Stimulated activated CD8-positive, alpha-beta memory T cell treated with anti-CD3 and anti-CD28 coated beads, Interleukin-7, amount 100 ng/mL, for 4 hours (primary cell): ENCODE measurements around the gene TSHZ1.
"Not testable (repeated sequence)": the region's sequence is repeated elsewhere in the genome, so short reads cannot be mapped to it uniquely, and the experiment has no call there.

Experiments used
- DNase-seq, 2 donors: peaks; one replicate each; pipeline ENCODE4 v3.0.0-alpha.2; 2020; ENCODE audit warnings: low read depth in 2 of 2

Gene TSHZ1

DNA sequence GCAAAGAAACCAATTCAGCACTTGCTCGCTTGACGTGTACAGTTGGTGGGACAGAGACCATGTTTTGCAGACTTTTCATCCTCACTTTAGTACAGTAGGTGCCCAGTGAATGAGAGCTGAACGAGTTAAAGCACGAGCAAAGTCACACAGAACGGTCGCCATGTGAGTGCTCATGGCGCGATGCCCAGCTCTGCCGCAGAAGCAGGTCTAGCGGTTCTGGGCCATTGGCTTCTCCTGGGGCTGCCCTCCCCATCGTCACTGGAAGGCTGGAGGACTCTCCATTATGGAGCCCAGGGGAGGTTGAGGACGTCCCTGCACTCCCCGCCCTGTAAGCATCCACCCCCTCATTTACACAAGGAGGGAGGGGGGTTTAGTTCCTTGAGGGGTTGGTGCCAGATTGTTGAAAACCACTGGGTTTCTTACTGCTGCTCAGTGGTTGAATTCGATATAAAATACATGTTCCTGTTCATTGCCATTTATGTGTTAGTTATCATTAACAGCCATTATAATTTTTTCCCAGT lies 26.6 kb upstream of the TSHZ1 start:
- no peak for DNase-seq

DNA sequence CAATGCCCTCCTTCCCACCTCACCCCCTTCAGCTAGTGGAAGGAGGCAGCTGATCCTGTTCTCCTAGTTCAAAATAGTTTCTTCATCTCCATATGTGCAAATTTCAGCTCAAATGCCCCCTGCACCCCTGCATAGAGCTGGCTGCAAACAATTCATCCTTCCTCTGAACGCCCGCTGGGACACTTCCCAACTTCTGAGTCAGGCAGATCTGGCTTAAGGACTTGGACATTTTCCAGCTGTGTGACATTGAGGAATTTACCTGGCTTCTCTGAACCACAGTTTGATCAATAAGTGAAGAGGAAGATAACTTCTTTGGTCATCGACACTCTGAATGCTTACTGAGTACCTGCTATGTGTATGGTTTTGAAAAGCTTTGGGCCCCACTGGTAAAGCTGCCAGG lies 25.1 kb upstream of the TSHZ1 start:
- DNase-seq, result no peak

DNA sequence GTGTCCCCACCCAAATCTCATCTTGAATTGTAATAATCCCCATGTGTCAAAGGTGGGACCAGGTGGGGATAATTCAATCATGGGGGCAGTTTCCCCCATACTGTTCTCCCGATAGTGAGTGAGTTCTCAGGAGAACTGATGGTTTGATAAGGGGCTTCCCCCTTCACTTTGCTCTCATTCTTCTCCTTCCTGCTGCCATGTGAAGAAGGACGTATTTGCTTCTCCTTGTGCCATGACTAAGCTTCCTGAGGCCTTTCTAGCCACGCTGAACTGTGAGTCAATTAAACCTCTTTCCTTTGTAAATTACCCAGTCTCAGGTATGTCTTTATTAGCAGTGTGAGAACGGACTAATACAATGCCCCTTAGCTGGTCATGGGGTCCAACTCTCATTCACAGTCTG lies 22.9 kb upstream of the TSHZ1 start:
- not testable (repeated sequence) for DNase-seq

DNA sequence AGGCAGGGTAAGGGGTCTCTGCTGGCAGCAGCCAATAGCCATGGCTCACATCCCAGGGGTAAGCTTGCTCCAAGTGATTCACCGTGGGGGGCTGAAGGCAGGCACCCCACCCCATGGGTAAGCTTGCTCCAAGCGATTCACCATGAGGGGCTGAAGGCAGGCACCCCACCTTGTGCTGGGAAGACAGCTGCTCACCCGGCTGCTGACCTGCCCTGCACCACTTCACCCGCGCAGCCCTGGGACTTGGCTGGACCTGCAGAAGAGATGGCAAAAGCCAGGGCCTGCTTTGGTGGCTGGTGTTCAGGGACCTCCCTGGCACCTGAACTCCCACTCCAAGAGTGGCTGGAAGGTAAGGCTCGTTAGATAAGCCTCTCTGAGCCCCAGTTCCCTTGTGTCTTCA lies 20.9 kb upstream of the TSHZ1 start:
- no peak for DNase-seq

DNA sequence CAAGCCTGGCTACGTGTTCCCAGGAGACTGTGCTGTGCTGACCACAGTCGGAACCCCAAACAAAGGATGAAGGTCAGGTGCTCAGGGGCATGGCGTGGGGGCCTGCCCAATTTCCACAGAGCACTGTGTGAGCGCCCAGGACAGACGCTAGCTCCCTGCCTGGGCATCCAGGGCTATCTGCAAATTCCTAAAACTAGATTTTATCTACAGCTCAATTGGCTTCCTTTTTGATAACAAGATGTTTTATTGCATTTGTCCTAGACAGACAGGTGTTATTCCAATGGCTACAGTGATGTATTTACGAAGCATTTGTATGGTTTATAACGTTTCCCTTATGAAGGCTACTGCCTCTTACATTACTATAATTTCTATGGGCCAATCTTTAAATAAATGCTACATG lies 17.7 kb upstream of the TSHZ1 start:
- no peak for DNase-seq

DNA sequence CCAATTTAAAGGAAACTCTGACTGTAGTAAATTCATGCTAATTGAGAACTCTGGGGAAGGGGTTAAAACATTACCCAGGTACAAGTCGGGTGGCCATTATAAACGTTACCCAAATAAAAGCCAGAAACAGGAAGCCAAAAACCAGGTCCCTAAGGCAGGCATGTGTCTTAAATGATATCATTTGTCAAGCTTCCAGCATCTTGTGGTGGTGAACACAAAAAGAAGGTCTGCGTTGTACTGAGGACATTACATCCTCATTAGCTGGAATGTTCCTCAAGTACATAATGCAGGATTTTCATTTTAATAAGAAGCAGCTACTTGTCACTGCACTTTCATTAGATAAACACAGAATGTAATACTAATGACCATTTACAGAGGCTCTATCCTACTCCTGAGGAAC lies 12.6 kb upstream of the TSHZ1 start:
- DNase-seq, result no peak

DNA sequence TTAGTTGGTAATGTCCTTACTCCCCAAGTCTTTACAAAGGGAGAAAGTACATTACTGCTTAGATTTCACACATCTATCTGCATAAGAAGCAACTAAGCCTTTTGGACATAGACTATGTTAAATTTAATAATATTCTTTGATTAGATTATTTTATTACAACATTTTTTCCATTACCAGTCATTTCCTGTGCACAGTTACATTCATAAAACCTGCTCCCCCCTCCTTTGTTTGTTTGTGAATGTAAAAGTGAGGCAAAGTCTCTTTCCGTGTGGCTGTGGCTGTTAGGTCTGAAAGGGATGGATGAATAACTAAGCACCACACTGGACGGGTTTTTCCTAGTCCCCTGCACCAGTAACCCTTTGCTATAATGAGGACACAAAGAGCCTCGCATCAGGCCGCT lies 11.3 kb upstream of the TSHZ1 start:
- DNase-seq, result no peak

DNA sequence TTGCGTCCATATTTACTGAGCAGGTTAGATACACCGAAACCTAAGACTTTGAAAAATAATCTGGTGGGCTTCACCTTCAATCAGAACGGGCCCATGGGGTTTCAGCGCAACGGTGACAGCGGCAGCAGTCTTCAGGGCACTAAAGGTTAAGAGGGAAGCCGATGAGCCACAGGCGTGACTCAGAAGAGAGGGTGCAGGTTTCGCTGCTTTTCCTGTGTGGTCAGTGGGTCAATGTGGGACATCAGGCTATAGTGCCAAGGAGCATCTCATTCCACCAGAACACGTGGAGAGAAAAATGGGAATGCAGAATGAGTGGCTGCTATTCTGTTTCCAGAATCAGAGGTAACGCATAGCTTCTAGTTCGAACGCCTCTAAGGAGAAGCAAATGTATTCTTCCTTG lies 10.5 kb upstream of the TSHZ1 start:
- DNase-seq, result no peak

DNA sequence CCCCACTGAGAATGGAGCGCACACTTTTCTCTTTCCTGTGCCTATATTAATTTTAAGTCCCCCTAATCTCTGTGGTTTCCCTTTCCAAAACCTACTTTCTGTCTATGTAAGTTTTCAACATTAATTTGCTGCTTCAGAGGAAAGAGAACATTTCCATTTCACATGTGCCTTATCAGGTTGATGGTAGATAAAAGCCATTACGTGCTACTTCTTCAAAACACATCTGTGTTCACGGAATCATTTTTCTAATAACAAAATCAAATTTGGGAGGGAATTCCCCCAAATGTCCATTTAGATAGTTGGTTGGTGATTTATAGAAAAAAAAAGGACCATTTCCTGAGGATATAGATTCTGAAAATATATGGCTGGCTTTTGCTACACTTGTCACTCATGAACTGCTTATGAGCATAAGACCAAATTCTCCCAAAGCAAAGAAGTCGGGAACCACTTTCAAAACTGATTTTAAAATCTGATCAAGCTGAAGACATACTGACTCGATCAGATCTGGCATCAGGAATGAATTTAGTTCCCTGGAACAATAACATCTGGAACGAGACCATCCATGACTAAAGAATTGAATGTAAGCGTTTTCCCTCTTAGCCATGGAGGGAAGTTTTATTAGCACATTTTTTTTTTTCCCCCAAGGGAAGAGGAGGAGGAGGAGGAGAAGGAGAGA lies 9.9 kb upstream of the TSHZ1 start:
- no peak for DNase-seq

DNA sequence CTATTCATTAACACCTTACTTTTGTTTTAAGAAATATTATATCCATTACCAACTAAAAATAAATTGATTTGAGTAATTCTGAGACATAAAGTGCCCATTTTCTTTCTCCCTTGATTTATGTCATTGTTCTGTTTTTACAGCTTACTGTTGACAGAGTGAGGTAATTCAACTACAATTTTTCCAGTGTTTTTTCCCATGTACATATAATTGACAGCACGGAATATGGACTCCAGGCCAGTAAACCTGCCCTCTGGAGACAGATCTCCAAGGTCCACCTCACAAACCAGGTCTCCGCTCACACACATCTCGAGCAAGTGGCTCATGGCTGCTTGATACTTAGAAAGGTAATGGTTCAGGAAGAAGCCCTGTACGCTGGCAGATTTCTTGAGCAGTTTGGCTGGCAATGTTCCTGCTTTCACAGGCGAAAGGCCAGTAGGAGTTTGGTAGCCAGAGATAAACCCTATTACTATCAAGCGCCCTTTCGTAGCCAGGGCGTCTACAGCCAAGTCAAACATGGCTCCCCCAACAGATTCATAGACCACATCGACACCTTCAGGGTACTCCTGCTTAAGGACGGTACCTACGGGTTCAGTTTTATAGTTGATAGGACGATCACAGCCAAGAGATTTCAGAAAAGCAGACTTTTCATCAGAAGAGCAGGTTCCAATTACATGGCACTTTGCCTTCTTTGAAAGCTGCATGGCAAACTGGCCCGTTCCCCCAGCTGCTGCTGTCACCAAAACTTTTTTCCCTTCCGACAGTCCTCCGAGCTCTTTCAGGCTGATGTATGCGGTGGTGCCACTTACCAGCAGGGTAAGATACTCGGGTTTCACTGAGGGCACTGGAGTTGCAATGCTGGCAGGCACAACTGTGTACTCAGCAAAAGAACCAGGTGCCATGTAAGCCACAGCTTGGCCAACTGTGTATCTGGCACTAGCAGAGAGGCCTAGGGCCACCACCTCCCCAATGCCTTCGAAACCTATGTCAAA lies 9.0 kb upstream of the TSHZ1 start:
- no peak for DNase-seq

DNA sequence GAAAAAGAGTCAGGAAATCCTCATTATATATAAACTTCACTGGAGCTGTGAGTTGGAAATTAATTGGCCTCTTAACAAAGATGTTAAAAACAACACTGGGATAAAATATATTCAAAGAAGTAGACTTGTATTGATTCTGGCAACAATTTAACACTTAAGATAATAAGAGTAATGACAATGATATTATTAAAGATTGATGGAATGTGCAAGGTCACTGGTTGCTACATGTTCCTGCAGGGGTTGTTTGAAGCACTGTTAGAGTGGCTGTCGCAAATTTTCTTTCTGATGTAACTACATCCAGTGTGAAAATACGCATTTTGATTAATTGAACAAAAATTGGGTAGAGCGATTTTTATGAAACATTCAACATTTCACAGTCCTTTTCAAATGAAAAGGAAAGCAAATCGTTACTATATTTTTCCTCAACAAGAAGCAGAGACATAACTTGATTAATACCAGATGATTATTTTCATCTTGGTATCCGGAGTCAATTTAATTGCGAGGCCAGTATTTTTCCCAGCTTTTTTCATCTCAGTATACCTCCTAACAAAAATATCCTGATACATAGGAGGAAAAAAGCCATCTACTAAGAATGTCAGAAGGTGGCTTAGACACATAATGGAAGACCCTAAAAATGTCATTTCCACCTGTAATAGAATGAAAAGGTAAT lies 7.8 kb upstream of the TSHZ1 start:
- no peak for DNase-seq

DNA sequence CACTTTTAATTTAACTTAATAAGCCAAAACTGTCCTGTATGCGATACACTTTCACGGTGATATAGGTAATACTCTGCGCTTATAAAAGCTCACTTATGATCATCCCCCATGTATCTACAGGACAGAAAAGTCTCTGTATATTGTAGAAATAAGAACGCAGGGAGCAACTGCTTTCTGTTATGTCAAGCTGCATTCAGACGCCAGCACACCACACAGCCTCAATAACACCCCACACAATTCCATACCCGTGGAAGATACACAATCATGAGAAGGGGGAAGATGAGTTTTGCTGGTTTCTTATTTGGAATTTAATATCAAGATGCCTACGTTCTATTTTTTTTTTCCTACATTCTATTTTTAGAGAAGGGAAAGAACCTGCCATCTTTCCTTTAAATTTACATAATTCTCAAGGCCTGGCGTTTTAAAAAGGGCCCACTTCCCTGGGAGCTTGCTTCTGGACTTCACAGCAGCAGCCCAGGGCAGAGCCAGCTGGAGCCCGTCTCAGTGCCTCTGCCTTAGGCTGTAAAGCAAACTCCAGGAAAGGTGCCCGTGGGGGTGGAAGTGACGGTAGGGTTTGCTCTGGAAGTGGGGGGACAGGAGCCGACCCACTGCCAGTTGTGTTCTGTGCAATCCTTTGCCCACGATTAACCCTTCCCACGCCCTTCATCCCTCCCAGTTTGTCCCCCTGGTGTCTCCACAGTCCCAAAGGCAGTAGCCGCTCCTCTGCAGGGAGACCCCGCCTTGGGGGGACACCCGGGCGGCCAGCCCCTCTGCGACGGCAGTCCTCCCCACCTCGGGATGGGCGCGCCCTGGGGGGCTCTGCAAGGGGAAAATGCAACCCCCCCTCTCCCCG lies 7.0 kb upstream of the TSHZ1 start:
- no peak for DNase-seq

DNA sequence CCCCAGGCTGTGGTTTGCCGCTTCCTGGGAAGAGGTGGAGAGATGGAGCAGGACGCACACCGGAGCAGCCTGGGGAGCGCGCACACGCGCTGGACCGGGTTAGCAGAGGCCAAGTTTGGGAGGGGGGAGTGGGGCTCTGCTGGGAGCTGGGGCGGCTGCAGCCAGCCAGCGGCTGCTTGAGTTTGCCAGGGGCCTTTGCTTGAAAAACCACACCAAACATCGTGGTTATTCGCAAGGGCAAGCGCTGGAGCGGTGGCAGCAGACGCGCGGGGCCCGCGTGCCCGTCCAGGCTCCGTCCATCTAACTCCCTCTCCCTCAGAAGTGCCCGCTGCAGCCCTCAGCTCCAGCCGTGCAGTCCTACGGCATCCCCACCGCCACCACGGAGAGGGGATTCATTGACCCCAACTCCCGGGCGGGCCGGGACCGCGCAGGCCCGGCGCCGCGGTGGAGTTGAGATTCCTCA lies 6.3 kb upstream of the TSHZ1 start:
- no peak for DNase-seq

DNA sequence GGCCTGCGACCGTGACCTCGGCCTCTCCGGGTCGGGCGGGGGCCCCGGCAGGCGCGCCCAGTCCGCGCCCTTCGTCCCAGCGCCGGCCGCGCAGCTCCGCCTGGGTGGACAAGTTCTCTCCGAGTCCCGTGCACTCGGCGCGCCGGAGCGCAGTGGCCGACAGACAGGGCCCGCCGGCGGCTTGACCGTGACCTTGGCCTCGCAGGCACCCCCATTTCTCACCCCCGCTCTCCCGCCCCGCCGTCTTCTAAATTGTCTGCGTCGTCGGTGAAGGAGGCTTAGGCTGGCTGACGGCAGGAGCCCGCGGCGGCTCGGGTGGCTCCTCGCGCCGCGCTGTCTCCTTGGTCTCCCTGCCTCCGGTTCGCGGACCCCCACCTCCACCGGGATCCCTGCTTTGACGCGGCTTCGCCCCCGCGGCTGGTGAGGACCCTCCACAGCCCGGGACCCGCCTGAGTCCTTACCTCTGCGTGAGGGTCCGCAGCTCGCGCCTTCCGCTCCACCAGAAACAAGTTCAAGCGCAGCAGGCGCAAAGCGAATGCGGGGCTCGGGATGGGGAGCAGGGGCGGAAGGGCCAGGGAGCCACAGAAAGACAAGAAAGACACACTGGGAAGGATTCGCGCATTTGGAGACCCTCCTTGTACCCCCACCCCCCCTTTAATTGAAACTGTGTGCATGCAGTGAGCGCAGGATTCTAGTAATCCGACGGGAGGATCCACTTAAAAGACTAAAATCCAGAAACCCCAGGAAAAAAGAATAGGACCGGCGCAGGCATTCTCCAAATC lies 5.7 kb upstream of the TSHZ1 start:
- no peak for DNase-seq

DNA sequence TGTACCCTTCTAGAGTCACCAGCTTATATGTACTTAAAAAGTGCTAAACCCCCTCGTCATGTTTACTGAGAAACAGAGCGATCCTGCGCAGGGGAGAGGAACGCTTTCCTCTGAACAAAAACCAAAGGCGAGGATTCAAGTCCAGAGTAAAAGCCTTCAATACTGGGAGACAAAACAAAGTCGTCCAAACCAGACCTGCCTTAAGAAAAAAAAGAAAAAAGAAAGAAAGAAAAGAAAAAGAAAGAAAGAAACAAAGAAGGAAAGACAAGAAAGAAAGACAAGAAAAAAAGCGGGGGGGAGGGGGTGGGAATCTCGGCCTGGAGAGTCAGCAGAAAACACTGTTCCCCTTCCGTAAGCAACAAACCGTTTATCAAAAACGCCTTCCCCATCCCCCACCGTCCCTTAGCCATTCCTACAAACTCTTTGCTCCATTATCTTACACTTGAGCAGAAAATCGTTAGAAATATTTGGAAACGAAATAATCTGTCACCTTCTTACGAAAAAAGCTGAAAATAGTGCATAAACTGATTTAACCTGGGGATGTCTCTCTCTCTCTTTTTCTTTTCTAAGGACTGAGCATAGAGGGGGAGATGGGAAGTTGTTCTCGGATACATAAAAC lies 5.0 kb upstream of the TSHZ1 start:
- no peak for DNase-seq

DNA sequence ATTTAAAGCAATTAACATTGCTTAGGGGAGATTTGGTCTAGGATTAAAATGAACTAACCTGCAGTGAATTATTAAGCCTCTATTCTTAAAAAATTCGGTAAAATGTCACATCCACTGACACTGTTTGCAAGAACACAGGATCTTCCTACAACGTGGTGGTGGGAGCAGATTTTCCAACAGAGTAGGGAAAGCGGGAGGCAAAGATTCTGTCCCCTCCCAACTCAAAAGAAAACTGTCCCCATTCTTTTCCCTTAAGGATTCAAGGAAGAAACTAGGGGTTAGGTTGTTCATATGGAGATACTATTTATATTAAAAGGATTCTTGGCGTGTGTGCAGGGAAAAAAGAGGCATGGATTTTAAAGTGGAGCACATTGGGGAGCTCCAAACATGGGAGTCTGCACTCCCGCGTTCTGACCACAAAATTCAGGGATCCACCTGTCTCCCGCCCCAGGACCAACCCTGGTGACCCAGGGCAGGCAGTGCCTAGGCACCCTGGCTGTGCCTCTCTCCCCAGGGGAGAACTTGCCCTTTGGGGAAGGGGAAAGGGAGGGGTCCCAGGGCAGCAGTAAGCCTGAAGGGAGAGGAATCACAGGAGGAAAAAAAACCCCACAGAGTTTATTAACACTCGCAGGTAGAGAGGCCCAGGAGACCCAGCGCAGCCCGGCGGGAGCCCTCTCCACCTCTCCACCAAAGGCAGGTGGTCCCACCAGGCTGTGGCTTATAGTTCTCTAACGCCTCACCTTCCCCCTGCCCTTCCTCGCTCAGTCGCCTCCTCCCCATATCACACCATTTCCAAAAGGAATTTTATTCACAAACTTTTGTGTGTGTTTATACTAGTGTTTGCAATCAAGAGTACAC lies 3.9 kb upstream of the TSHZ1 start:
- DNase-seq, result no peak

DNA sequence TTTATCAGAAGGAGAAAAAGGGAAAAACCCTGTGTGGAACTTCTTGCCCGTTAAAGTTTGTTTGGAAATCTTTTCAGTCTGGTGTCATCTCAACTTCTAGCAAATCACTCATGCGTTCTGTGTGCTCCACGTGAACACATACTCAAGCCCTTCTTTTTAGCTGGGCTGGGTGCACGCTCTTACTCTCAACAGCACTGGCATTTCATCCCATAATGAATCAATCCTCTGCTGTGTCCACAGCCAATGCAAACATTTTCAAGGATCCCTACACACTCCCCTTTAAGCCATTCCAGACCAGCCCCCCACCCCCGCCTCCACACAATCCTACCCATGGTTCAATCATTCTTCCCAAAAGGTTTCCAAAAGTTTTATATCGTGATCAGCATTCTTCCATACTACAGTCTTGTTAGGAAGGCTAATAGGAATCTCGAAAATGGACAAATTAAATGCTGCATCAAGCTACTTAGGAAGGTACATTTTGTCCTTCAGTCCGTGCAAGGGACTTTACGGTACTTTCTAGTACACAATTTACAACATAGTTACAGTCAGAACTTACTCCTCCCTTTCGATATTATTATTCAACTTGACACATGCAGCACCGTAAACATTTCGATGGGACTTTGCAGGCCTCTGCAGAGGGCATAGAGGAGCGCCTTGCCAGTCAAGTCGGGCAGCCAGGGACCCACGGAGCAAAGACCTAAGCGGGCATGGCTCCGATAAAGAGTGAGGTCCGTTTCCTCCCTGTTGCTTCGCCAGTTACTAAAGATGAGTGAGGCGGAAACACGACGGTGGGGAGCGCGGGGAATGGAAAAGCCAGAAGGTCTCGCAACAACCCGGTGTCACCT lies 3.1 kb upstream of the TSHZ1 start:
- no peak for DNase-seq

DNA sequence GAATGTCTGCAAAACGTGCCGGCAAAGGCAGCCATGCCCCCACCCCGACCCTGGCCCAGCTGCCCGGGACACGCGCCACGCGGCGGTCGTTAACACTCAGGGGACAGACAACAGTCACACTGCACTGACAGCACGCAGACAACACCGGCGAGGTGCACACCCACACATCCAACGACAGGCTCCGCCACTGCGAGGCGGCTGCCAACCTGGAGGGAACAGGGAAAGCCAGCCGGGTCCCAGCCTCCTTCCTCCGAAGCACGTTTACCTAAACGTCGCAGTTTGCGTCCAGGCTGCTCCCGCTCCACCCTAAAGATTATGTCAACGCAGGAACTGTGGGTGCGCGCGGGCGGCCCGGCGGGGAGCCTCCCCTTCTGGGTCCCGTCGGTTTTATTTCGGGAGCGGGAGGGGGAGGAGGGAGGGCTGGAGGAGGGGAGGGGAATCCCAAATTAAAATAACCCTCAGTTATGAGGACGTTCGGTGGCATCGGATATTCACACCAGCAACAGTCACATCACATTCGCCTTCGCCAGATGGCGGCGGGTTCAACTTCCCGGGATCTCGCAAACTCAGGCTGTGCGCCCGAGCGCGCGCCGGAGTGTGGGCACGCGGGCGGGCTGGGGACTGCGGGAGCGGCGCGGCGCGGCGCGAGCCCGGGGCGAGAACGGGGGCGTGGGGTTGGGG lies 2.3 kb upstream of the TSHZ1 start:
- DNase-seq, result peak; percentile 13 to 36
